ENCODE measurements around the gene AHSP.
A peak's percentile ranks its signal among the peaks of the same experiment; 100 is the strongest.
"Not testable (repeated sequence)": the region's sequence is repeated elsewhere in the genome, so short reads cannot be mapped to it uniquely, and the experiment has no call there.

The AHSP gene

DNA sequence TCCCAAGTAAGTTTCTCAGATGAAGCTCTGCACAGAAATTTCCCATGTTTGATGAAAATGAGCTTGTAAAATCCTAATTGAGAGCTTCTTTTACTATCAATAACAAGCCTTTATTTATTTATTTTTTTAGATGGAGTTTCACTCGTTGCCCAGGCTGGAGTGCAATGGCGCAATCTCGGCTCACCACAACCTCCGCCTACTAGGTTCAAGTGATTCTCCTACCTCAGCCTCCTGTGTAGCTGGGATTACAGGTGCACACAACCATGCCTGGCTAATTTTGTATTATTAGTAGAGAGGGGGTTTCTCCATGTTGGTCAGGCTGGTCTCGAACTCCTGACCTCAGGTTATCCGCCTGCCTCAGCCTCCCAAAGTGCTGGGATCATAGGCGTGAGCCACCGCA, 24.1 kb upstream of the AHSP start:
- Histone ChIP-seq H3K36me3 (ENCODE audit: control insufficient read depth in 1 of 2, insufficient read depth in 2 of 2, low read depth in 1 of 2, low read length in 2 of 2) (peaks cover 25 to 42% of the 10 kb centered on the region in 2 experiments), H3K79me1 (replicated peaks; ENCODE audit: low read length, poor library complexity, severe bottlenecking) (peaks cover 25% of the 10 kb centered on the region)
- not testable (repeated sequence) for H3K9ac ChIP-seq (ENCODE audit: low read length); H2AK5ac ChIP-seq (ENCODE audit: low read length, severe bottlenecking); H2BK12ac ChIP-seq (ENCODE audit: low read length in 2 of 2); H3K4me3 ChIP-seq (ENCODE audit: insufficient read depth in 1 of 2, low read depth in 1 of 2, low read length in 2 of 2); H3K9me3 ChIP-seq (ENCODE audit: control insufficient read depth, low read length); H3K4me1 ChIP-seq (ENCODE audit: control insufficient read depth, insufficient read depth, low read depth, low read length); H2BK15ac ChIP-seq (ENCODE audit: low read depth, poor library complexity, severe bottlenecking); H2BK5ac ChIP-seq (ENCODE audit: low read depth, low read length, poor library complexity, severe bottlenecking); H4K91ac ChIP-seq (ENCODE audit: low read length); H2AFZ ChIP-seq (ENCODE audit: low read depth, low read length); H3K4me2 ChIP-seq (ENCODE audit: low read length, poor library complexity, severe bottlenecking); H3K4ac ChIP-seq (ENCODE audit: low read depth in 1 of 2, low read length in 2 of 2); H3K14ac ChIP-seq (ENCODE audit: low read length in 2 of 2); H3K18ac ChIP-seq (ENCODE audit: low read depth in 1 of 2, low read length in 2 of 2); H3K23ac ChIP-seq (ENCODE audit: low read length in 2 of 2); DNase-seq; H2BK120ac ChIP-seq (ENCODE audit: low read depth, low read length); H4K8ac ChIP-seq (ENCODE audit: low read length); H3K27me3 ChIP-seq (ENCODE audit: control insufficient read depth in 1 of 2, insufficient read depth in 1 of 2, low read length in 2 of 2); H3K27ac ChIP-seq (ENCODE audit: low read length, poor library complexity, severe bottlenecking)
- WGBS, result 93% methylated on average over 6 of the region's 8 CpGs

DNA sequence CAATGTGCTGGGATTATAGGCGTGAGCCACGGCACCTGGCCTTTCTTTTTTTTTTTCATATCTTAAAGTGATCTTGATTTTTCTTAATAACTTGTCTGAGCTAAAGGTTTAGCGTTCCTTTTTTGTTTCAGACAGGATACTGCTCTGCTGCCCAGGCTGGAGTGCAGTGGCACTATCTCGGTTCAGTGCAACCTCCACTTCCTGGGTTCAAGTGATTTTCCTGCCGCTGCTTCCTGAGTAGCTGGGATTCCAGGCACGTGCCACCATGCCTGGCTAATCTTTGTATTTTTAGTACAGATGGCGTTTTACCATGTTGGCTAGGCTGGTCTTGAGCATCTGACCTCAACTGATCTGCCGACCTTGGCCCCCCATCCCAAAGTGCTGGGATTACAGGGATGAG, 23.5 kb upstream of the AHSP start:
- H3K4me1 ChIP-seq (ENCODE audit: control insufficient read depth, insufficient read depth, low read depth, low read length), result peaks cover 5% of the 10 kb centered on the region
- no peak for DNase-seq
- H3K4me3 ChIP-seq (ENCODE audit: insufficient read depth in 1 of 2, low read depth in 1 of 2, low read length in 2 of 2), result no peak overlapping the region
- no peak overlapping the region for H2BK120ac ChIP-seq (ENCODE audit: low read depth, low read length)
- H2BK15ac ChIP-seq (ENCODE audit: low read depth, poor library complexity, severe bottlenecking), result no peak overlapping the region
- peaks cover 24% of the 10 kb centered on the region for H3K79me1 ChIP-seq (replicated peaks; ENCODE audit: low read length, poor library complexity, severe bottlenecking)
- H4K8ac ChIP-seq (ENCODE audit: low read length), result no peak overlapping the region
- no peak overlapping the region for H2AK5ac ChIP-seq (ENCODE audit: low read length, severe bottlenecking)
- no peak overlapping the region for H3K4ac ChIP-seq (ENCODE audit: low read depth in 1 of 2, low read length in 2 of 2)
- H3K9ac ChIP-seq (ENCODE audit: low read length), result no peak overlapping the region
- H3K4me2 ChIP-seq (ENCODE audit: low read length, poor library complexity, severe bottlenecking), result no peak overlapping the region
- no peak overlapping the region for H3K14ac ChIP-seq (ENCODE audit: low read length in 2 of 2)
- 96% methylated on average over 8 of the region's 8 CpGs for WGBS
- H2BK12ac ChIP-seq (ENCODE audit: low read length in 2 of 2), result no peak overlapping the region
- no peaks in the 10 kb centered on the region for H3K9me3 ChIP-seq (ENCODE audit: control insufficient read depth, low read length)
- H3K36me3 ChIP-seq (ENCODE audit: control insufficient read depth in 1 of 2, insufficient read depth in 2 of 2, low read depth in 1 of 2, low read length in 2 of 2), result peaks cover 19 to 36% of the 10 kb centered on the region in 2 experiments
- H2BK5ac ChIP-seq (ENCODE audit: low read depth, low read length, poor library complexity, severe bottlenecking), result no peak overlapping the region
- no peaks in the 10 kb centered on the region for H3K27me3 ChIP-seq (ENCODE audit: control insufficient read depth in 1 of 2, insufficient read depth in 1 of 2, low read length in 2 of 2)
- H2AFZ ChIP-seq (ENCODE audit: low read depth, low read length), result no peak overlapping the region
- no peak overlapping the region for H4K91ac ChIP-seq (ENCODE audit: low read length)
- no peak overlapping the region for H3K18ac ChIP-seq (ENCODE audit: low read depth in 1 of 2, low read length in 2 of 2)
- H3K23ac ChIP-seq (ENCODE audit: low read length in 2 of 2), result no peak overlapping the region
- no peak overlapping the region for H3K27ac ChIP-seq (ENCODE audit: low read length, poor library complexity, severe bottlenecking)

DNA sequence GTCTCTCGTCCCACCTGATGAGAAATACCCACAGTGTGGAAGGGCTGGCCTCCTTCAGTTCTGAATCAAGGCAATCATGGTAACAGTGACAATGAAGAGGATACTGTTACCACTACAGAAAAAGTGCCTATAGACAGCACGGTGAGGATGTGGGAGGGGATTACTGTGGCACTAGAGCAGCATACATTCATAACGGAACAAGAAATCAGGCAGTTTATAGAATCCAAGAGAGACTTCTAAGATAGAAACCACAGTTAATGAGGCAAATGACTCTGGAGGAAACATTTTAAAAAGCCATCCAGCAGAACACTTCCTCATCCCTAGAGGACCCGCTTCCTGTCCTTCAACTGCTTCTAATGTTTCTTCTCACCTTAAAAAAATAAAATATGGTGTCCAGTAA, 22.2 kb upstream of the AHSP start:
- no peak overlapping the region for H3K4ac ChIP-seq (ENCODE audit: low read depth in 1 of 2, low read length in 2 of 2)
- H3K14ac ChIP-seq (ENCODE audit: low read length in 2 of 2), result no peak overlapping the region
- DNase-seq, result no peak
- no peak overlapping the region for H4K91ac ChIP-seq (ENCODE audit: low read length)
- H3K36me3 ChIP-seq (ENCODE audit: control insufficient read depth in 1 of 2, insufficient read depth in 2 of 2, low read depth in 1 of 2, low read length in 2 of 2), result peaks cover 8 to 23% of the 10 kb centered on the region in 2 experiments
- no peak overlapping the region for H3K27ac ChIP-seq (ENCODE audit: low read length, poor library complexity, severe bottlenecking)
- no peak overlapping the region for H2BK120ac ChIP-seq (ENCODE audit: low read depth, low read length)
- H3K79me1 ChIP-seq (replicated peaks; ENCODE audit: low read length, poor library complexity, severe bottlenecking), result peaks cover 21% of the 10 kb centered on the region
- H3K18ac ChIP-seq (ENCODE audit: low read depth in 1 of 2, low read length in 2 of 2), result no peak overlapping the region
- H2AFZ ChIP-seq (ENCODE audit: low read depth, low read length), result no peak overlapping the region
- no peak overlapping the region for H4K8ac ChIP-seq (ENCODE audit: low read length)
- no peak overlapping the region for H2AK5ac ChIP-seq (ENCODE audit: low read length, severe bottlenecking)
- no peak overlapping the region for H3K23ac ChIP-seq (ENCODE audit: low read length in 2 of 2)
- H3K4me2 ChIP-seq (ENCODE audit: low read length, poor library complexity, severe bottlenecking), result no peak overlapping the region
- H3K9me3 ChIP-seq (ENCODE audit: control insufficient read depth, low read length), result no peaks in the 10 kb centered on the region
- H3K9ac ChIP-seq (ENCODE audit: low read length), result no peak overlapping the region
- no peak overlapping the region for H2BK15ac ChIP-seq (ENCODE audit: low read depth, poor library complexity, severe bottlenecking)
- H3K4me3 ChIP-seq (ENCODE audit: insufficient read depth in 1 of 2, low read depth in 1 of 2, low read length in 2 of 2), result no peak overlapping the region
- H3K27me3 ChIP-seq (ENCODE audit: control insufficient read depth in 1 of 2, insufficient read depth in 1 of 2, low read length in 2 of 2), result no peaks in the 10 kb centered on the region
- H2BK5ac ChIP-seq (ENCODE audit: low read depth, low read length, poor library complexity, severe bottlenecking), result no peak overlapping the region
- H2BK12ac ChIP-seq (ENCODE audit: low read length in 2 of 2), result no peak overlapping the region
- WGBS, result 96% methylated on average over 4 of the region's 4 CpGs
- H3K4me1 ChIP-seq (ENCODE audit: control insufficient read depth, insufficient read depth, low read depth, low read length), result peaks cover 6% of the 10 kb centered on the region

DNA sequence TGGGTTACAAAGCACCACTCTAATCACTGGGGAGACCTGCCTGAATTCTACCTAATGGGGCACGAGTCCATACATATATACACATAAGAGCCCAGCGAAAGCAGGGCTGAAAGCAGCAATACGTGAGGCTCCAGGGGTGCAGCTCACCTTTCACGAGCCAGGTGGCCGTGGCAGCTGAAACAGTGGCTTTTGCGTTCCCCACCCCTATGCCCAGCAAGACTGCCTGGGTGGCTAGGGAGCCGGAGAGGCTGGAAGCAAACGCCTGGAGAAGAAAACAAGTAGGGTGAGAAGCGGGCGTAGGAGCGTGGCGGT, 20.1 kb upstream of the AHSP start:
- H2BK120ac ChIP-seq (ENCODE audit: low read depth, low read length), result peak overlapping the region; percentile 100
- peak overlapping the region in 1 of 2 experiments; percentile 80 for H2BK12ac ChIP-seq (ENCODE audit: low read length in 2 of 2)
- peaks cover 2% of the 10 kb centered on the region for H3K9me3 ChIP-seq (ENCODE audit: control insufficient read depth, low read length)
- peak overlapping the region in 1 of 2 experiments; percentile 94 for H3K23ac ChIP-seq (ENCODE audit: low read length in 2 of 2)
- peak overlapping the region; percentile 36 for H4K91ac ChIP-seq (ENCODE audit: low read length)
- H3K27ac ChIP-seq (ENCODE audit: low read length, poor library complexity, severe bottlenecking), result peak overlapping the region; percentile 75
- H3K36me3 ChIP-seq (ENCODE audit: control insufficient read depth in 1 of 2, insufficient read depth in 2 of 2, low read depth in 1 of 2, low read length in 2 of 2), result peaks cover 6 to 21% of the 10 kb centered on the region in 2 experiments
- H2BK5ac ChIP-seq (ENCODE audit: low read depth, low read length, poor library complexity, severe bottlenecking), result no peak overlapping the region
- H3K9ac ChIP-seq (ENCODE audit: low read length), result peak overlapping the region; percentile 98
- H3K4me1 ChIP-seq (ENCODE audit: control insufficient read depth, insufficient read depth, low read depth, low read length), result peaks cover 4% of the 10 kb centered on the region
- H3K27me3 ChIP-seq (ENCODE audit: control insufficient read depth in 1 of 2, insufficient read depth in 1 of 2, low read length in 2 of 2), result no peaks in the 10 kb centered on the region
- peak overlapping the region; percentile 89 for H3K4me2 ChIP-seq (ENCODE audit: low read length, poor library complexity, severe bottlenecking)
- no peak overlapping the region for H2BK15ac ChIP-seq (ENCODE audit: low read depth, poor library complexity, severe bottlenecking)
- WGBS, result 2% methylated on average over 12 of the region's 12 CpGs
- DNase-seq, result no peak
- peak overlapping the region; percentile 60 for H2AK5ac ChIP-seq (ENCODE audit: low read length, severe bottlenecking)
- H4K8ac ChIP-seq (ENCODE audit: low read length), result no peak overlapping the region
- peak overlapping the region; percentile 94 to 97 for H3K4me3 ChIP-seq (ENCODE audit: insufficient read depth in 1 of 2, low read depth in 1 of 2, low read length in 2 of 2)
- peaks cover 16% of the 10 kb centered on the region for H3K79me1 ChIP-seq (replicated peaks; ENCODE audit: low read length, poor library complexity, severe bottlenecking)
- peak overlapping the region; percentile 86 to 98 for H3K18ac ChIP-seq (ENCODE audit: low read depth in 1 of 2, low read length in 2 of 2)
- H3K14ac ChIP-seq (ENCODE audit: low read length in 2 of 2), result peak overlapping the region; percentile 88 to 91
- peak overlapping the region; percentile 68 for H2AFZ ChIP-seq (ENCODE audit: low read depth, low read length)
- H3K4ac ChIP-seq (ENCODE audit: low read depth in 1 of 2, low read length in 2 of 2), result peak overlapping the region; percentile 94 to 98

Measured in mesenchymal stem cell (in vitro differentiated cells and primary cell).